Measurements from ENCODE around the gene MLH3. TPM values are rescaled to one million over a fixed set of nuclear protein-coding genes. Genes with fewer than 3 reads are reported as not detected.

MLH3 gene
- total RNA-seq, 1 experiment from 2014 or later, result 23.0 TPM

GRCh38 chr14:75040507-75040906 lies 10.8 kb downstream of the MLH3 start:
- Mint-ChIP-seq H3K4me3 (no peak overlapping the region), H3K36me3 (ENCODE audit: insufficient read depth in 1 of 3, low read depth in 3 of 3) (peaks cover 1 to 29% (median 12%) of the 10 kb centered on the region in 3 experiments; a peak in 5 of 7 replicates), H3K4me1 (no peaks in the 10 kb centered on the region), H3K9me3 (no peaks in the 10 kb centered on the region), H3K27ac (no peak overlapping the region), H3K27me3 (ENCODE audit: low read depth) (no peaks in the 10 kb centered on the region)
- Histone ChIP-seq H3T11ph (ENCODE audit: low read length) (no peak overlapping the region), H3K79me2 (ENCODE audit: insufficient read depth, low read length) (no peaks in the 10 kb centered on the region), H3K23ac (ENCODE audit: insufficient read length, low read depth, low read length) (no peak overlapping the region), H2AK5ac (ENCODE audit: insufficient read length, low read length) (no peak overlapping the region), H3K23me2 (ENCODE audit: insufficient read length, low read depth, low read length, poor library complexity, severe bottlenecking) (no peaks in the 10 kb centered on the region), H3K79me1 (ENCODE audit: insufficient read depth, low read depth, low read length, poor library complexity, severe bottlenecking) (no peaks in the 10 kb centered on the region), H2BK120ac (ENCODE audit: low read depth, low read length, poor library complexity, severe bottlenecking) (no peak overlapping the region), H4K20me1 (ENCODE audit: control insufficient read depth, insufficient read depth, insufficient read length) (no peaks in the 10 kb centered on the region), H3K27me3 (ENCODE audit: insufficient read depth, low read length) (no peaks in the 10 kb centered on the region), H4K8ac (replicated peaks; ENCODE audit: insufficient read length, low read depth, low read length) (no peak overlapping the region), H3K4me2 (ENCODE audit: insufficient read depth, insufficient read length, low read length) (no peak overlapping the region), H3K56ac (ENCODE audit: insufficient read length, low read depth, low read length) (no peak overlapping the region), H3K9ac (ENCODE audit: extremely low read depth, insufficient read length, low read length) (no peak overlapping the region), H2BK15ac (ENCODE audit: low read depth, low read length) (no peak overlapping the region), H3K27ac (ENCODE audit: insufficient read length, low read depth, low read length) (no peak overlapping the region), H2AFZ (ENCODE audit: low read length) (no peak overlapping the region), H3K18ac (ENCODE audit: insufficient read length, low read depth, low read length) (no peak overlapping the region), H2BK12ac (ENCODE audit: insufficient read length, low read depth, low read length) (no peak overlapping the region), H2BK5ac (ENCODE audit: insufficient read length, low read length) (no peak overlapping the region), H3K4ac (ENCODE audit: low read depth, low read length) (no peak overlapping the region), H3K4me1 (ENCODE audit: insufficient read depth, low read length) (no peaks in the 10 kb centered on the region), H3K9me3 (ENCODE audit: control insufficient read depth, low read depth, low read length) (no peaks in the 10 kb centered on the region), H4K5ac (ENCODE audit: insufficient read length, low read depth, low read length) (no peak overlapping the region), H2BK20ac (ENCODE audit: low read depth, low read length, poor library complexity, severe bottlenecking) (no peak overlapping the region), H4K91ac (ENCODE audit: insufficient read length, low read depth, low read length) (no peak overlapping the region), H3K14ac (ENCODE audit: insufficient read depth, low read length) (no peak overlapping the region)
- no peak for TF ChIP-seq CTCF (conservative IDR thresholded peaks at IDR 0.05)
- no CpG with 5 or more reads among the region's 1 CpG for WGBS (ENCODE audit: extremely low coverage, insufficient read length, low lambda C conversion rate)
- no peak for DNase-seq

All from H9 (cell line).